ENCODE data around the gene SMU1.

GRCh38 chr9:33082538-33083326, 6.3 kb upstream of the SMU1 start:
- TF ChIP-seq CTCF (conservative IDR thresholded peaks at IDR 0.05 in 1 of 2, IDR thresholded peaks at IDR 0.05 in 1 of 2; ENCODE audit: extremely low read depth in 1 of 2, insufficient read depth in 1 of 2, low read depth in 1 of 2, low read length in 2 of 2) = no peak
- no peak for TF ChIP-seq EZH2 (IDR thresholded peaks at IDR 0.05; ENCODE audit: borderline replicate concordance, low read length)

All from mammary epithelial cell (primary cell).